Measurements from ENCODE around the gene POC1A. TPM values are rescaled to one million over a fixed set of nuclear protein-coding genes. Genes with fewer than 3 reads are reported as not detected.

The POC1A gene
- total RNA-seq, 2 donors from 2014 or later, result 28.8 to 32.2 TPM

DNA sequence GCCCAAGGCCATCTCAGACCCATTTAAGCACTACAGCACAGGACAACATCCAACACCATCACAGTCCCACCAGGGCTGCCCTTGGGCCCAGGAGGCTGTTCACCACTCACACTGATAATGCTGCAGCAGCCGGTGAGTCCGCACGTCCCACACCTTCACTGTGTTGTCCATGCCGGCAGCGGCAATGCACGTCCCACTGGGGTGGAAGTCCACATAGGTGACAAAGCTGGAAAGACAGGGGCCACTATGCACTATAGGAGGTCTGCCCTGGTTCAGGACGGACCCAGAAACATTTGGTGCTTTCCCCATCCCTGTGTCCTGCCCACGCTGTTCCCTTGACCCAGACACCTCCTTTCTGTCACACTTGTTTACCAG is 8.5 kb downstream of the POC1A start:
- H3K36me3 Mint-ChIP-seq, result peaks cover 0 to 7% of the 10 kb centered on the region in 2 donors
- no peak overlapping the region for H3K27ac Mint-ChIP-seq
- DNase-seq (ENCODE audit: low spot score in 2 of 2), result no peak
- no peak for ATAC-seq
- no peaks in the 10 kb centered on the region for H3K9me3 Mint-ChIP-seq

- Mint-ChIP-seq H3K9me3 (no peaks in the 10 kb centered on the region), H3K27ac (no peak overlapping the region), H3K36me3 (peaks cover 0 to 7% of the 10 kb centered on the region in 2 donors)
- ATAC-seq (peak; percentile 5 to 6), DNase-seq (ENCODE audit: low spot score in 2 of 2) (no peak)
Observed at GRCh38 chr3:52144796-52145735, 9.2 kb downstream of the POC1A start.

- Mint-ChIP-seq H3K36me3 (peaks cover 0 to 7% of the 10 kb centered on the region in 2 donors), H3K27ac (peak overlapping the region in 1 of 2 donors; percentile 66), H3K9me3 (no peaks in the 10 kb centered on the region)
- DNase-seq (ENCODE audit: low spot score in 2 of 2) (peak in 1 of 2 donors; percentile 81), ATAC-seq (peak; percentile 88 to 92)
Observed at GRCh38 chr3:52144034-52144795, 10.0 kb downstream of the POC1A start.

- ATAC-seq (no peak), DNase-seq (ENCODE audit: low spot score in 2 of 2) (no peak)
- H3K27ac Mint-ChIP-seq, result peak overlapping the region in 1 of 2 donors; percentile 66
- no peaks in the 10 kb centered on the region for H3K9me3 Mint-ChIP-seq
- H3K36me3 Mint-ChIP-seq, result peaks cover 0 to 7% of the 10 kb centered on the region in 2 donors
Observed at GRCh38 chr3:52143616-52144015, 10.6 kb downstream of the POC1A start.

DNA sequence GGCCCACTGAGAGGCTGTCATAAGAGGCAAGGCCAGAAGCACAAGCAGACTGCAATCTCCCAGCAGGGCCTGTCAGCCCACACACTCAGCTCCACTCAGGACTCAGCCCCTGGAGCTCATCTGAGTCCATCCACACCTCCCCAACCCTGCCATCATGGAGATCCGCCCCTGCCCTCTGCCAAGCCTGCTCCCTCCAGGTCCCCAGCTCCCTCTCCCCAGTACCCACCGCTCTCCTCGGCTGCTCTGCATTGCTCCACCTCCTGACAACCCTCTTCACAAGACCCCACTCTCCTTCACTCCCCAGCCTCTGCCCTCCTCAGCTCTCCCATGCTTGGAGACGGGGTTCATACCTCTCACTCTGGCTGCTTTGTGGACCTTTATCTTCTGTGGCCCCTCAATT is 11.1 kb downstream of the POC1A start:
- Mint-ChIP-seq H3K9me3 (no peaks in the 10 kb centered on the region), H3K27ac (peak overlapping the region in 1 of 2 donors; percentile 66), H3K36me3 (peaks cover 0 to 7% of the 10 kb centered on the region in 2 donors)
- ATAC-seq, result no peak
- DNase-seq (ENCODE audit: low spot score in 2 of 2), result no peak

DNA sequence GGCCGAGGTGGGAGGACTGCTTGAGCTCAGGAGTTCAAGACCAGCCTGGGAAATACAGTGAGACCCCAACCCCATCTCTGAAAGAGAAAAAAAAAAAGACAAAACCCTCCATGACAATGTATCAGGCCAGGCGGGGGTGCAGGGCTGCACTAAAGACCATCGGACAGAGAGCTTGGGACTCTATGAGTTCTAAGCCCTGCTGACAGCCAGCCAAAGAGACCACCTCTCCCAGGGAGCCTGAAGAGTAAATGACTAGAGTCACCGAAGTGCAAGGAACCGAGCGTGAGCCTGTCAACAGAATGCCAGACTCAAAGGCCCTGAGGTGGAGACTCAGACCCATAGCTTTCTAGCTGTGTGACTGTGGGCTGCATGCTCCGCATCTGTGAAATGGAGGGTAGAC is 12.5 kb downstream of the POC1A start:
- Mint-ChIP-seq H3K36me3 (peaks cover 0 to 7% of the 10 kb centered on the region in 2 donors), H3K9me3 (no peaks in the 10 kb centered on the region), H3K27ac (no peak overlapping the region)
- ATAC-seq (no peak), DNase-seq (ENCODE audit: low spot score in 2 of 2) (no peak)

GRCh38 chr3:52140769-52141168 is 13.5 kb downstream of the POC1A start:
- peaks cover 0 to 7% of the 10 kb centered on the region in 2 donors for H3K36me3 Mint-ChIP-seq
- no peaks in the 10 kb centered on the region for H3K9me3 Mint-ChIP-seq
- DNase-seq (ENCODE audit: low spot score in 2 of 2) (no peak), ATAC-seq (no peak)
- H3K27ac Mint-ChIP-seq, result peak overlapping the region in 1 of 2 donors; percentile 9

GRCh38 chr3:52140000-52140399 is 14.2 kb downstream of the POC1A start:
- H3K27ac Mint-ChIP-seq, result no peak overlapping the region
- H3K9me3 Mint-ChIP-seq, result no peaks in the 10 kb centered on the region
- H3K36me3 Mint-ChIP-seq, result peaks cover 0 to 3% of the 10 kb centered on the region in 2 donors
- DNase-seq (ENCODE audit: low spot score in 2 of 2) (no peak), ATAC-seq (no peak)

DNA sequence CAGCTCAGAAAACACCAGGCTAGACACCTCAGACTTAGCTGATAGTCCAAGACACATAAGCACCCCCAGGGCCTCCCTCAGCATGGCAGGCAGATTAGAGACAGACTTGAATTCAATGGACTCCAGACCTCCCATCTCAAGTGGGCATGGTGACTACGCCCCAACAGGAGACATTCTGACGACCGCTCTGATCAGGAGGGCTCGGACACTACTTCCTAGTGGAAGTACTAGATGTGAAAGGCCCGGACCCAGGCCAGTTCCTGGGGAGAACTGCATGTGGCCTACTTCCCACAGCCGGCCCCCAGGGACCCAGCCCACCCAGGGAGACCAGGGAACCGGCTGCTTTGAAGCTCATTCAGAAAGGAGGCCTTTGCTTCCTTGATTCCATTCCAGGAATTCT is 16.9 kb downstream of the POC1A start:
- Mint-ChIP-seq H3K36me3 (no peaks in the 10 kb centered on the region), H3K27ac (no peak overlapping the region), H3K9me3 (no peaks in the 10 kb centered on the region)
- no peak for DNase-seq (ENCODE audit: low spot score in 2 of 2)
- no peak for ATAC-seq

DNA sequence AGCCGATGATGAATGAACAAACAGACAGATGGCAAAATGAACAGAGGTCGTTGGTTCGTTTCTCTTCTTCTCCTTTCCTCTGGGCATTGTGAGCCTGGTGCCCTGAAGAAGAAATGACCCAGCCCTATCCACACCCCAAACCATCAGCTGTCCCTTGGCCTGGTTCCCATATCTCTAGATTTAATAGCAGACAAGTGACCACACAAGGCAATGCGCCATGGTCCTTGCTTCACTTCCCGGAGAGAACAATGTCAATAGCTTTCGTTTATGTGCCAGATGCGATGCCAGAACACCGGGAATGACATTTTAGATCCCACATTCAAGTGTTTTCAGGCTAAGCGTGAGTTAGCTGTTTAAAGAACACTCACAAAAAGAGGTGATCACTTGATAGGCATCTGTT is 17.7 kb downstream of the POC1A start:
- ATAC-seq (no peak), DNase-seq (ENCODE audit: low spot score in 2 of 2) (no peak)
- peak overlapping the region; percentile 38 to 40 for H3K27ac Mint-ChIP-seq
- H3K9me3 Mint-ChIP-seq, result no peaks in the 10 kb centered on the region
- H3K36me3 Mint-ChIP-seq, result no peaks in the 10 kb centered on the region

- no peaks in the 10 kb centered on the region for H3K36me3 Mint-ChIP-seq
- DNase-seq (ENCODE audit: low spot score in 2 of 2), result no peak
- peak overlapping the region in 1 of 2 donors; percentile 10 for H3K27ac Mint-ChIP-seq
- ATAC-seq, result no peak
- no peaks in the 10 kb centered on the region for H3K9me3 Mint-ChIP-seq
Observed at GRCh38 chr3:52135332-52135731, 18.9 kb downstream of the POC1A start.

GRCh38 chr3:52134761-52135160 is 19.5 kb downstream of the POC1A start:
- DNase-seq (ENCODE audit: low spot score in 2 of 2), result no peak
- Mint-ChIP-seq H3K9me3 (no peaks in the 10 kb centered on the region), H3K36me3 (no peaks in the 10 kb centered on the region), H3K27ac (no peak overlapping the region)
- no peak for ATAC-seq

DNA sequence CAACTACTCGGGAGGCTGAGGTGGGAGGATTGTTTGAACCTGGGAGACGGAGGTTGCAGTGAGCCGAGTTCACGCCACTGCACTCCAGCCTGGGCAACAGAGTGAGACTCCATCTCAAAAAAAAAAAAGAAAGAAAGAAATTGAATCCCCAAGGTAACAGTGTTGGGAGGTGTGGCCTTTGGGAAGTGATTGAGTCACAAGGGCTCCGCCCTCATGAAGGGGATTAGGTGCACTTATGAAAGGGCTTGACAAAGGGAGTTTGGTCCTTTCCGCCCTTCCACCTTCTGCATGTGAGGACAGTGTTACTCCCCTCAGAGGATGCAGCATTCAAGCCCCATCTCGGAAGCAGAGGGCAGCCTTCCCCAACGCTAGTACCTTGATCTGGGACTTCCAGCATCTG is 21.3 kb downstream of the POC1A start:
- H3K9me3 Mint-ChIP-seq, result no peaks in the 10 kb centered on the region
- H3K36me3 Mint-ChIP-seq, result no peaks in the 10 kb centered on the region
- DNase-seq (ENCODE audit: low spot score in 2 of 2) (no peak), ATAC-seq (no peak)
- H3K27ac Mint-ChIP-seq, result peak overlapping the region in 1 of 2 donors; percentile 50

- Mint-ChIP-seq H3K9me3 (no peaks in the 10 kb centered on the region), H3K36me3 (no peaks in the 10 kb centered on the region), H3K27ac (peak overlapping the region in 1 of 2 donors; percentile 7)
- ATAC-seq (no peak), DNase-seq (ENCODE audit: low spot score in 2 of 2) (no peak)
Observed at GRCh38 chr3:52132041-52132440, 22.2 kb downstream of the POC1A start.

DNA sequence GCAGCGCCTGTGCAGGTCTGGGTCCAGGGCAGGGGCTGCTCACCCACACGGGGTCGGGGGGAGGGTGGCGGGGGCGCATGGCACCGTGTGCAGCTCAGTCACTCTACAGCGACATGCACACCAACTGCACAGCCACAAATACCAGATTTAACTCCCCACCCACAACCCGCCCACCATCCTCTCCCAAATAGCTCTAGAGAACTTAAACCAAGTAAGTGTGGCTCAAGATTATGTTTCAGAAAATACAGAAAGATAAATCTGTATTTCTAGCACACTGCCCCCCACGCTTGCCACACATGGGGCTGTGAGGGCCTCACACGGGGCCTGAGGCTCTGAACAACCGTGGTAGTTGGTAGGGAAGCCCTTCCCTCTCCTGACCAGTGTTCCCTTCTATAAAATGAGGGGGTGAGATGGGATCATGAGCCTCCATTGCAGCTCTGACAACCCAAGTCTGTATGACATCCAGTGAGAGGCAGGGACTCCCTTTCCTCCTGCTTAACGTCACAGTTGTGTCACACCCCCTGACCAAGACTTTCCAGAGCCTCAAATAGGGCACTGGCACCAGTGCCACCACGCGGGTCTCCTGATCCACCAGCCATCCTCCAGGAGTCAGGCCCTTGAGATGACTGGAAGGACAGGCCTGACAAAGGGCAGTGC is 23.1 kb downstream of the POC1A start:
- DNase-seq (ENCODE audit: low spot score in 2 of 2) (no peak), ATAC-seq (no peak)
- no peak overlapping the region for H3K27ac Mint-ChIP-seq
- no peaks in the 10 kb centered on the region for H3K36me3 Mint-ChIP-seq
- no peaks in the 10 kb centered on the region for H3K9me3 Mint-ChIP-seq

DNA sequence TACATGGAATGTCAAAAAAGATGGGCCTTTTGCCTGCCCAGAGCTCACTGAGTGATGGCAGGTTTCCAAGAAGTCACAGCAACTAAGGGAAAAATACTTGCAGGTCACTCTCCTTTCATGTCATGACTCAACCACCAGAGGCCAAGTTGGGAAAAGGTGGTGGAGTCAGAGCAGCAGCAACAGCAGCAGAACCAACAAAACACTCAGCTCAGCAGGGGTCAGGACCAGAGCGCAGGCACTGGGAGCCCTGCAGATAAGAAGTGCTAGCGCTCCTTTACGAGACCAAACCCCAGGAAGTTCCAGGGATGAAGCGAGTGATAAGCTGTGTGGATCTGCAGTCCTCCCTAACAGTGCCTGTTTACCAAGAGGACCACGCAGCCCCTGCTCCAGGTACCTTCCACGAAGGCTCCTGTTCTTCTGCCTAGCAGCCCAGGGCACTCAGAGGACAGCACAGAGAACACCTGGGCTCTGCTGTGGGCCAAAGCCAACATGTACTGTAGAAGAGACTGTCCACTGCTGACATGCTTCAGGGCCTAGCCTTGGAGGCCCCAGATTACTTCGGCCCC is 26.0 kb downstream of the POC1A start:
- ATAC-seq, result peak in 1 of 2 donors; percentile 38
- H3K9me3 Mint-ChIP-seq, result no peaks in the 10 kb centered on the region
- no peak for DNase-seq (ENCODE audit: low spot score in 2 of 2)
- H3K27ac Mint-ChIP-seq, result peak overlapping the region in 1 of 2 donors; percentile 79
- no peaks in the 10 kb centered on the region for H3K36me3 Mint-ChIP-seq
